HG02763 (cell line): ENCODE data around the gene COL23A1.

ENCODE experiments used
- ATAC-seq: cut with Tn5 transposase; IDR thresholded peaks from one replicate; pipeline ENCODE4 v1.9.1; 2021; ENCODE audit warnings: mild to moderate bottlenecking, moderate library complexity; ENCODE audit not compliant: unreplicated experiment

Gene COL23A1

DNA sequence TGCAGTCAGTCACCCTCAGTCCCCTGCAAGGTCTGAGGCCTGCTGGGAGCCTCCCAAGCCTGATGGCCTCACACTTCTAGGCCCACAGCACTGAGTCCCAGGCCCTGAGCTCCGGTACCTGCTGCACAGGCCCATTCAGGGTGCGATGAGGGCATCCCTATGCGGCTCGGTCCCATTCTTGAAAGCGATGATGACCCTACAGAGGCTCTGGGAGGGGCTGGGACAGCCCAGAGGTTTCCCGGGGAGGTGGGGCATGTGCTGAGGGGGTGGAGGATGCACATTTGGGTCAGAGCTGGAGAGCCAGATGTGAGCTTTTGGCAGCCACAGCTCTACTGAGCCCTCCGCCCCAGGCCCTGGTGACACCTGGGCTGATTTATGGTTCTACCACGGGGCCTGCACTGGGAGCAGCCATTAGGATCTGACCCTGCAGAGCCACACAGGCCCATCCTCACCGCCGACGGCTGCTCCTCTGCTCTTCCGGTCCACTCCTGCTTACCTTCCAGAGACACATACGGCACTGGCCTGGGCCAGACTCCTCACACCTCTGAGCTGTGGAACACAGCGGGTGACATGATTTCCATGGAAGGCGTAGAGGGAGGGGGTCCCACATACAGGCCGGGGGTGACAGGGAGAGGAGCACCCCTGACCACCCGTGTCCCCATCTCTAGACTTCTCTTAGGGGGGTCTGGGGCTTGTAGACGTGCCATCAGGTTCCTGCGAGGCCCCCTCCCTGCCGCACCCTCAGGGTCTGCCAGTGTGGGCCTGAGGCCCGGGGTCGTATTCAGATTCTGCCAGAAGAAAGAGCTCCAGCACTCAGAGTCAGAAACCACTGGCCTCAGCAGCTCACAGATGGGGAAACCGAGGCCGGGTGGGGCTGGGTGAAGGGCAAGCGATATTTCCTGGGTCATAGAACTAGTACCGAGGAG, 53.4 kb downstream of the COL23A1 start:
- no peak for ATAC-seq

DNA sequence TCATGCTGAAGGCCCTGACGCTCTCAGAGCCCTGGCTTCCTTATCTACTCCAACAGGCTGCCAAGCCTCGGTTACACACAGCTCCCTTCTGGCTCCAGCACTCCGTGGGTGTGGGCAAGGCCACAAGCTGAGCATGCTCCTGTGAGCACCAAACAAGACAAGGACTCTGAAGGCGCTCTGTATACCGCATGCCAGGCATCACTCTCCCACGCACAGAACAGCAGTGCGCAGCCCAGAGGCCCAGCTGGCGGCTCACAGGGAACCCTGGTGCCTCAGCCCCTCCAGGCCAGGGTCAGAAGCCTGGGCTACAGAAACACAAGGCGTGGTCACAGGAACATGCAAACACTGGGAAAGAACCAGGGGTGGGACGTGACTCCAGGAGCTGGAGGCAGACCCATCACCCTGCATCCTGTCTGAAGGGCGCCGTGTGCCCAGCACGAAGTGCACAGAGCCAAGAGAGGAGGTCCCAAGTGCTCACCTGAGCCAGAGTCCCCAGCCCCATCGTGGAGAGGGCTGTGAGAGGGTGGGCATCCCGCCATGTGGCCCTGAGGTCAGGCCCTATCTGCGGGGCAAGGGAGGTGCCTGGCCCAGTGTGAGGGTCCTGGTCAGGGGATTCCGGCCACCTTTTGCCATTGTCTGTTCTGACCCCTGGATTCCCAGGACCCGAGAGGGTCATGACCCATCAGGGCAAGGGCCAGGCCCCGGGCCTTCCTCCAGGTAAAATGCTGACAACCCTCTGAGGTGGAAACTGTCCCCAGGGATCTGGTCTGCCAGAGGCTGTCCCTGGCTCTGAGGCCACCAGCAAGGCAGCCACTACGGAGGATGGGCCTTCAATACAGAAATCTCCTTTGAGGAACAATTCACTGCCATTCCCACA, 54.7 kb downstream of the COL23A1 start:
- no peak for ATAC-seq

DNA sequence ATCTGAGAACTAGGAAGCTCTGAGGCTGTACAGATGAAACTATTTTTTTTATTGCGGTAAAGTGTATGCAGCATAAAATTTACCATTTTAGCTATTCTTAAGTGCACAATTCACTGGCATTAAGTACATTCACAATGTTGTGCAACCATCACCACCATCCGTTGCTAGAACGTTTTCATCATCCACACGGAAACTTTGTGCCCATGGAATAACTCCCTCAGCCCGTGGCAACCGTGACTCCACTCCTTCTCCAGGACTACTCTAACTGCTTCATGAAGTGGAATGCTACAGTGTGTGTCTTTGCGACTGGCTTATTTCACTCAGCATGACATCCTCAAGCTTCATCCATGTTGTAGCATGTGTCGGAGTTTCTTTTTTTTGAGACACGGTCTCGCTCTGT, 57.1 kb downstream of the COL23A1 start:
- no peak for ATAC-seq

DNA sequence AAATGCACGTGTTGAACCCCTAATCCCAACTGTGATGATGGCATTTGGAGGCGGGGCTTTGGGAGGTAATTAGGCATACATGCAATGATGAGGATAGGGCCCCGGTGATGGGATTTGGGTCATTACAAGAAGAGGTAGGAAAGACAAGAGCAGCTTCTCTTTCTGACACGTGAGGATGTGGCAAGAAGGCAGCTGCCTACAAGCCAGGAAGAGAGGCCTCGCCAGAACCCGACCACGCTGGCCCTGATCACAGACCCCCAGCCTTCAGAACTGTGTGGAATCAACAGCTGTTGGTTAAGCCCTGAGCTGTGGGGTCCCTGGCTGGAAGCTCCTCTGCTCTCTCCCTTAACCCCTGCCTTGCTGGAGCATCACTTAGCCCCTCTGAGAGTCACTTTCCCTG, 57.5 kb downstream of the COL23A1 start:
- ATAC-seq: no peak

DNA sequence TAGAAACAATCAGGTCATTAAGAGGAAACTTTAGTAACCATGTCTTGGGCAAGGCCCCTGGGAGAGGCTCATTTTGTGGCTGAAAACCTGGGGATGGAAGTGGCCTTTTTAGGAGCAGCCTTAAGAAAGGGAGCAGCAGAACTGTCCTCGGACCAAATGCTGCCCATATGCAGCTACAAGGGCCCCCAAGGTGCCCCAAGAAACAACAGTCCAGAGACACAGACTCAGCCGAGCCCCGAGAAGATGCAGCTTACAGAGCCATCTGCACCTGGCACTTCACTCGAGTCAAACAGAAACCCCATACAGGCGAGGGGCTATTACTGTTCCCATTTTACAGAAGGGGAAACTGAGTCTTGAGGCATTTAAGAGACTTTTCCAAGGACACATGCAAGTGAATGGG, 58.0 kb downstream of the COL23A1 start:
- no peak for ATAC-seq

DNA sequence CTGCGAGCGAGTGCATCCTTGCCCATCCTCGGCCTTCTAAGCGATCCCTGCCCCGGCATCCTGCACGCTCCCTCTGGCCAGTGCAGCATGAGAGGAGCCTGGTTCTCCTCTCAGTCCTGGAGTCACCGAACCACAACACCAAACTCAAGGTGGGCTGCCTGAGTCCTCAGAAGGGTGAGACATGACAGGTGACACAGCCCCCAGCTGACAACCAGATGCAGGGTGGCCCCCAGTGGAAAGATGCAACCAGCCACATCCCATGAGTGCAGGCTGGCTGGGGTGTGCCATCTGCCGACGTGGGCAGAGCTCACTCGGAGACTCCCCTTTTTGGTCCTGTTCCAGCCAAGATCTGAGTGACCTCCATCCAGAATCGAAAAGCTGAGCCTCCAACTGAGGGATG, 58.4 kb downstream of the COL23A1 start:
- ATAC-seq: no peak

DNA sequence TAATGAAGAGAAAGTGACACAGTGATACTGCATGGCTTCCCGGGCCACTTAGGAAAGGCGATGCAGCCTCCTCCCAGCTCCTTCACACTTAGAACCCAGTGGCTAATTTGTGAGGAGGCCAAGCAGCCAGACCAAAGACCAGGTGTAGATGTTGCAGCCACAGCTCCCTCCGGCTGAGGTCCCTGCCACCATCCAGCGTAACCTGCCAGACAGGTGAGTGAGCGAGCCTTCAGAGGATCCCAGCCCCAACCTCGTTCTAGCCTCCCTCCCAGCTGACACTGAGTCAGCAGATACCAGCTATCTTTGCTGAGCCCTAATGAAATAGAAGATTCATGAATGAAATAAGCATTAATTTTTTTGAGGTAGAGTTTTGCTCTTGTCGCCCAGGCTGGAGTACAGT, 59.7 kb downstream of the COL23A1 start:
- no peak for ATAC-seq

DNA sequence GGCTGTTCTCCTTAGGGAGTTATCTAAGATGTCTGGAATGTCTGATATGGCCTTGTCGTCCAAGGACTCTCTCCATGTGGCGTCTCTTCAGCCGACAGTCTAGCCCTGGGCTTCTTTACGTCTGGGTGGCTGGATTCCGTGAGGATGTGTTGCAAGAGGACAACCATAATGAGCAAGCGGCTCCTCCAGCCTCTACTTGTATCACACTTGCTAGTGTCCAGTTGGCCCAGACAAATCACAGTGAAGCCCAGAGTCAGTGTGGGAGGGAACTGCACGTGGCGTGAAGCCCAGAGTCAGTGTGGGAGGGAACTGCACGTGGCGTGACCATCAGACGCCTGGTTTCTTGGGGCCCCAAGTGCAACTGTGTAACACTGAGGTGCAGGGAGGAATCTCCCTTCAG, 61.1 kb downstream of the COL23A1 start:
- ATAC-seq: no peak

DNA sequence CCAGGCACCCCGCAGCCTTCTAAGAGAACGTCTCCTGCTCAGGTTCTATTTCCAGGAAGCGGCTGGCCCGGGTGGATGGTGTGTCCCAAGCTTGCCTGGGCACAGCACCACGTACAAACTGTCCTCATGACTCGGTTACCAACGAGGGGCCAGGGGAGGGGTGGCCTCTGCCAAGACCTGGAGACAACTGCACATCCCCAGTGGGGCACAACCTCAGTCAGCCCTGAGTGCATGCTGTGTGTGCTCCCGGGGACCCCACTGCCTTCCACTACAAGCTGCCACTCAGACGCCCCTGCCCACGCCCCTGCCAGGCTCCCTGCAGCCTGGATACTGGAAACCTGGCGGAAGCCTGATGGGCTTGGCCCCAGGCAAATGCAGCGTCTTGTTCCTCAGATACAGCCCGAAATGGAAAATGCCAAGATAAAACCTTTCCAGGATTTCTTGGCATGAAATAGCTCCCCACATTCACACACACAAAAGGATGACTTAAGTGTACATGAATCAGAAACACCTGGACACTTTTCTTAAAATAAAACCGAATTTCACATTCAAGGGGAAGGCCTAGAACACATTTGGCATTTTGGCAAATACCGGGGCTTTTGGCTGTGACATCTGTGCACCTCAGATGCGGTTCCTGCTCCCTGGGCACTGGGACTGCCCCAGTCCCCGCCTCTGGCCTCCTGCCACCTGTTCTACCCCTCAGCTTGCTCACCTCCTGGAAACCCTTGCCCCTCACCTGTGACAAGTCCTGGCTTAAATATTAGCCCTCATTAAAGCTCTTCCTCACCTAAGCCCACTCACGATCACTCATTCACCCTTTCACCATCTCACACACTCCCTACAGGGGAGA, 62.5 kb downstream of the COL23A1 start:
- no peak for ATAC-seq

DNA sequence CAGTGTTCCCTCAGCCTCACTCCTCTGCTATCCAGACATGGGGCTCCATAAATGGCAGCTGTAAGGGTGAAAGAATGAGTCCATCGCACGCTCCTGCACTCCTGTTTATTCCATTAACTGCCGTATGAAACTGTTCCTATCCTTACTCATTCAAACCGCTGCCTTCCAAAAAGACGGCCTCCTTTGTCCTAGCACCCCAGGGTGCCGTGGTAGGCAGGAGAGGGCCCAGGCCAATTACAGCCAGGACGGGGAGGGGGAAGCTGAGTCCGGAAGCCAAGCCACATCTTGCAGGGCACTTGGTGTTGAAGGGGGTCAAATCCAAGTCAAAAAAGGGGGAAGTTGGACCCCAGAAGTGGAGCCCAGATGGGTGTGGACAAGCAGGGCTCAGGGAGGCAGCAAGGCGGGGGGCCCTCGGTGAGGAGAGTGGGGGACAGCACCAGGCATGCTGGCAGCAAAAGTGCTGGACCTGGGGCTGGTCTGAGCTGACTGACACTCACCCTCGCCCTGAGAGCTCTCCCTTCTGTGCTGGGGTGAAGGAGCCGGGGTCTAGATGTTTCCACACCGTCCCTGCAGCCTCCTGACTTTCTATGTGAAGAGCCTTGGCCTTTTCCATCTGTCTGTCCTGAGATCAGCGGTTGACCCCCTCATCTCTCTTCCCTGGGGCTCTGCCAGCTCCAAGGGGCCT, 63.3 kb downstream of the COL23A1 start:
- no peak for ATAC-seq

DNA sequence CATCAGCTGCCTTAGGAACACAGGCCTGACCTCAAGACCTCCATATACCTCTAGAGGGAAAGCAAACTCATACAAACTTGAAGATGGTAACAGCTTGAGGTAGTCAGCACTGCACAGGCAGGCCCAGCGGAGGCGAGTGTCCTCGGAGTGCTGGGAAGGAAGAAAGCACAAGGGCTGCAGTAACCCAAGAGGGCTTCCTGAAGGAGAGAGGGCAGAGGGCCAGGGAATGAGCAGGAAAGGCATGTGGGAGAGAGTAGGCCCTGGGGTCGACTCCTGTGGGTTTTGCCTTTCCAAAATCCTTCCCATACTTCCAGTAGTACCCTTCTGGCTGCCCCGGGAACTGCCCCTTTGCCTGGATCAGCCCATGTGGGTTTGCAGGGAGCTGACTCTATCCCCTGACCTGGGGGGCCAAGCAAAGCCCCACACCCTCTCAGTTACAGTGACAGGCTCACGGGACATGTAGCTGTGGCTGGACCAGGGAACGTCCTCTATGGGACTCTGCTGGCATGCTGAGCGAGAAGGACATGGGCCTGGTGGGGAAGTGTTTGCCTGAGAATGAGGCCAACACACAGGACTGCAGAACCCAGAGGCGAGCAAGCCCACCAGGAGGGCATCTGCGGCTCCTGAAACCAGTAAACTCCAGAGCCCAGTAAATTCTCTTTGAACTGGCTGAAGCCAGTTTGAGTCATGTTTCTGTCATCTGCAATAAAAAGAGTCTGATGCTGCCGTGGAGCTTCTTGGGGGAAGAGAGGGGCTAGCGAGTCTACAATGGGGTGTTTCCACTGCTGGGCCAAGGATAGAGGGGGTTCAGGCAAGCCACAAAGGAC, 64.1 kb downstream of the COL23A1 start:
- no peak for ATAC-seq

DNA sequence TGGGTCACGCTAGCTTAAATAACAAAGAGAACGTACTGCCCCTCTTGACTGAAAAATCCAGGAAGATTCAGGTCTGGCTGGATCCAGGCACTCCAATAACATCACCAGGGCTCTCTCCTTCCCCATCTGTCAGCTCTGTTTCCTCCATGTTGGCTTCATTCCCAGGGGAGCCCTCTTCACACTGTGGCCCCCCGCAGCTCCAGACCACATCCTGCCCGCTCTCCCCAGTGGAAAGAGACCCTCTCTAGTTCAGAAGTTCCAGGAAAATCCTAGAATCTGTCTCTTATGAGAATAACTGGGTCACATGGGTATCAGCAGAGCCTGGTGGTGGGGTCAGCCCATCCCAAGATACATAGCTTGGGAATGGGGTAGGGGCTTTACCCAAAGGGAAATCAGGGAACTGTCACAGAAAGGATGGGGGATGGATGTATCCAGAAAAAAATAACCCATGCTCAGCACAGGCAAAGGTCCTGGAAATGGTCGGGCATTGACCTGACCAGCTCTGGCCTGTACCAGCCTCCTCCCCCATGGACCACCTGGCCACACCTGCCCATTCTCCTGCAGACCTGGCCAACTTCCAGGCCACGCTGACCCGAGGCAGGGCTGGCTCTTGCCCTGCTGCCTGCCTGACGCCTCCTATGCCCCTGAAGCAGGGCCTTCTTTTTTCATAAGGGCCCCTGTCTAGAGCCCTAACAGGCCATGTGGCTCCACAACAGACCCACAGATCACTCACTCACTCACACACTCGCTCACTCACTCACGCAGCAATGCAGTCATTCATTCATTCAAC, 65.9 kb downstream of the COL23A1 start:
- no peak for ATAC-seq

DNA sequence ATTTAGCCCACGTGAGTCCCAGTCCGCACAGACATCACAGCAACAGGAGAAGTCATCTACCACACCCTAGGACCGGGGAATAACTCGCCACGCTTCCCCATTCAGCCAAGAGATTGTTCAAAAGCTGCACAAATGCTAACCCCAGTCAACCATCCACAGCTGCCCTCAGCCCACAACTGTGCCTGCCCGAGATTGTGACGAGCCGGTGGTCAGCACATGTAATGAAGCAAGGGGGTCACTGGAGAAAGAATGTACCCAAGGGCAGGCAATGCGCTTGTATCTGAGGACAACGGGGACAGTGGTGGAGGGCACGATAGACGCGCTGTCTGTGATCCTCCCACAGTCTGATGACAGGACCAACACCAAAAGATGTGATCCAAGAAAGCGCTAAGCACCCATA, 67.8 kb downstream of the COL23A1 start:
- no peak for ATAC-seq

DNA sequence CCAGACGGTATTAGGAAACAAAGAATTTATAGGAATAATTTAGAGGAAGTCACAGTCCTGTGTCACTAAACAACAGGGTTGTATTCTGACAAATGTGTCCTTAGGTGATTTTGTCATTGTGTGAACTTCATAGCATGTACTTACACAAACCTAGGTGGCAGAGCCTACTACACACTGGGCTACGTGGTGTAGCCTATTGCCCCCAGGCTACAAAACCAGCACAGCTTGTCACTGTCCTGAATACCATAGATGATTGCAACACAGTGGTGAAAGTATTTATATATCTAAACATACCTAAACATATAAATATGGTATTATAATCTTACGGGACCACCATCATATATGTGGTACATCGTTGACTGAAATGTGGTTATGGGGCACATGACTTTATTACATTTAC, 69.3 kb downstream of the COL23A1 start:
- no peak for ATAC-seq

DNA sequence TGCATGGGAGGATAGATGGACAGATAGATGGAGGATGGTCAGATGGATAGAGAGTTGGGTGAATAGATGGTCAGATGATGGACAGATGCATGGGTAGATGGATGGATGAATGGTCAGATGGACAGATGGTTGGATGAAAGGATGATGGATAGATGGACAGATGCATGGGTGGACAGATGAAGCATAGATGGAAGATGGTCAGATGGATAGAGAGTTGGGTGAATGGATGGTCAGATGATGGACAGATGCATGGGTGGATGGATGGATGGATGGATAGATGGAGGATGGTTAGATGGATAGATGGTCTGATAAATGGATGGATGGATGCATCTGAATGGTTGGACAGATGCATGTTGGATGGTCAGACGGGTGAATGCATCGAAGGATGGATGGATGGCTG, 70.4 kb downstream of the COL23A1 start:
- ATAC-seq: no peak

DNA sequence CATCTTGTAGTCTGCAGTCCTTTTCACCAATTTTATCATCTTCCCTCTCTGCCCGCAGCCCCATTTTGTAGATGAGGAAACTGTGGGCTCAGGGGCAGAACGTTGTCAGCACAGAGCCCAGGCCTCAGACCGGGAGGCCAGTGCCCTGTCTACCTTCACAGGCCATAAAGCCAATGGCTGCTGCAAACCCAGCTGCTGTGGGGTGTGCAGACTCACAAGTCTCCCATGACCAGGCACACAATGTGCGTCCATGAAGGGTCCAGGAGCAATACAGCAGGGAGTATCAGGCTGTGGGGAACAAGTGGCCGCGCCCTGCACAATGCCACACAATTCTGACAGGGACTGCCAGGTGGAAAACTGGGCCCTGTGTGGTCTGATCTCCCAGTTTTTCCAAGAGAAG, 71.0 kb downstream of the COL23A1 start:
- no peak for ATAC-seq

DNA sequence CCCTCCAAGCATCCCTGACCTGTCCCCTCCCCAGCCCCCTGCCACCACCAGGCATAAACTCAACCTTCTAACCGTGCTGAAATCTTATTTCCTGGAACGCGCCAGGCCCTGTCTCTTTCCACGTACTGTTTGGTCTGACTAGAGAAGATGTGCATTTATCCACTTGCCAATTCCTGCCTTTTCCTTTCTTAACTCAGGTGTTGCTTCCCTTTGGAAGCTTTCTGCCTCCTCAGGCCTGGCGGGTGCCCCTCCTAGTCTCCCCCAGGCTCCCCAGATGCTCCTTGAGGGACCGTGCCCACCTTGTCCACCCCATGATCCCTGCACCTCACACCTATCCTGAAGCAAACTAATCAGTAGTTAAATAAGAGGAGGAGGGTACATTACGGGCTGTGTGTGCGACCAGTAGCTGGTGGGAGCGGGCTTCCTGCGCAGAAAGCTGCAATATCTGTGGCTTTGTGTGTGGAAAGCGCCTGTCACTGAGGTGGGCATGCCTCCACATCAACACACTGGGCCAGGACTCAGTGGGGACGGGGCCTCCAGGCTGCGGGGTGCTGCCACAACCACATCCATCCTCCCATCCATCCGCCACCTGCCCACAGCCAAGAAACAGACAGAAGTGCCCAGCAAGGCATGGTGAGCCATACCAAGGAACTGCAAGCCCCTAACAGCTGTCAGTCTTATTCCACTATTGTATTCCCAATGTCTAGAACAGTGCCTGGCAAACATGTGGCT, 73.5 kb downstream of the COL23A1 start:
- no peak for ATAC-seq
